Testis (tissue), 2 donors: ENCODE measurements around the gene CD55.

Experiments
- CTCF ChIP-seq, 3 experiments: fragments of 450-650 bp in 2 of 3; fragments of 200-600 bp in 1 of 3; sonication (generic) in 1 of 3; IDR thresholded peaks; one replicate each; pipeline ENCODE4 v1.5.1; 2016 to 2019; ENCODE audit warnings: antibody characterized with exemption in 3 of 3, mild to moderate bottlenecking in 2 of 3, moderate library complexity in 1 of 3
- POLR2A ChIP-seq: fragments of 450-650 bp; IDR thresholded peaks from one replicate; pipeline ENCODE4 v1.6.1; 2017; ENCODE audit warnings: antibody characterized with exemption, mild to moderate bottlenecking, moderate library complexity

DNA sequence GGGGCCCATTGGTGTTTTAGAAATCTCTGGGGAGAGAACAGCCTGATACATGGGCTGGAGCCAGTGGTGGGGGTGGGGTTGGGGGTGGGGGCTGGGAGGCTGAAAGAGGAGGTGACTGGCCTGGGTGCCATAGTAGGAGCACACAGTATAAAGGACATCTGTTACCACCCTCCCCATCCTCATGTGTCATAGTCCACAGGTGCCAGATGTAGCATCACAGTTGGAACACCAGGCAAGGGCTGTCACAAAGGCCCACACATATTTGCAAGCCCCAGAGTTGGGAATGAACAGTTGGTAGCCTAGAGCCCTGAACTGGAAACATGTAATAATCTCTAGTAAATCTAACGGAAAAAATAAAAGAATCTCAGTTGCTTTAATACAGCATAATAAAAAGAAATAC, 77.5 kb downstream of the CD55 start:
- no peak for TF ChIP-seq CTCF (IDR thresholded peaks at IDR 0.05)
- no peak for TF ChIP-seq POLR2A
